Epithelial cell of proximal tubule (primary cell): Measurements from ENCODE around the gene SURF4. TPM values are rescaled to one million over a fixed set of nuclear protein-coding genes. Genes with fewer than 3 reads are reported as not detected.

ENCODE experiments used
- DNase-seq: peaks from one replicate; pipeline ENCODE4 v3.0.0-alpha.2; 2011; ENCODE audit warnings: low read depth
- H3K4me3 ChIP-seq: 2 replicates; pipeline ENCODE4 v1.5.1; 2011; ENCODE audit warnings: low read depth, mild to moderate bottlenecking, low read length
- total RNA-seq: library from RNA; depleted of rRNA; stranded (reverse); fragments of >200 nt; gene quantifications from 2 replicates; pipeline ENCODE4 v1.2.3, GENCODE V29; 2015
- TF ChIP-seq, protein P1 (sequence below): conservative IDR thresholded peaks from 2 replicates; pipeline ENCODE4 v1.5.1; 2012; ENCODE audit warnings: low read depth, mild to moderate bottlenecking, low read length

SURF4 gene
- total RNA-seq, 1 donor from 2014 or later, result 125 TPM

DNA sequence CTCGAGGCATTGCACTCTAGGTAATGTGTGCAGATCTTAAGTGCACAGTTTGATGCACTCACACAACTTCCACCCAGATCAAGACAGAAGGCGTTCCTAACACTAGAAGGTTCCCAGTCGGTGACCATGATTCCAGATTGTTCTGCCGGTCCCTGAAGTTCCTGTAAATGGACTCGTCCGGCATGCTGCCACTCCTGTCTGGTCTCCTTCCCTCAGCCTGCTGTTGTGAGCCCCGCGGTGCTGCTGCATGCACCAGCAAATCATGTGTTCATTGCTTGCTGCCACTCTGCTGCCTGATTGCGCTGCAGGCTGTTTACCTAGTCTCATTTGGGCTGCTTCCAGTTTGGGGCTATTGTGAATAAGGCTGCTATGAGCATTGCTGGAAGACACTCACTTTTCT is 11.8 kb upstream of the SURF4 start:
- no peak overlapping the region for H3K4me3 ChIP-seq
- TF ChIP-seq, protein P1, sequence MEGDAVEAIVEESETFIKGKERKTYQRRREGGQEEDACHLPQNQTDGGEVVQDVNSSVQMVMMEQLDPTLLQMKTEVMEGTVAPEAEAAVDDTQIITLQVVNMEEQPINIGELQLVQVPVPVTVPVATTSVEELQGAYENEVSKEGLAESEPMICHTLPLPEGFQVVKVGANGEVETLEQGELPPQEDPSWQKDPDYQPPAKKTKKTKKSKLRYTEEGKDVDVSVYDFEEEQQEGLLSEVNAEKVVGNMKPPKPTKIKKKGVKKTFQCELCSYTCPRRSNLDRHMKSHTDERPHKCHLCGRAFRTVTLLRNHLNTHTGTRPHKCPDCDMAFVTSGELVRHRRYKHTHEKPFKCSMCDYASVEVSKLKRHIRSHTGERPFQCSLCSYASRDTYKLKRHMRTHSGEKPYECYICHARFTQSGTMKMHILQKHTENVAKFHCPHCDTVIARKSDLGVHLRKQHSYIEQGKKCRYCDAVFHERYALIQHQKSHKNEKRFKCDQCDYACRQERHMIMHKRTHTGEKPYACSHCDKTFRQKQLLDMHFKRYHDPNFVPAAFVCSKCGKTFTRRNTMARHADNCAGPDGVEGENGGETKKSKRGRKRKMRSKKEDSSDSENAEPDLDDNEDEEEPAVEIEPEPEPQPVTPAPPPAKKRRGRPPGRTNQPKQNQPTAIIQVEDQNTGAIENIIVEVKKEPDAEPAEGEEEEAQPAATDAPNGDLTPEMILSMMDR, result no peak
- no peak for DNase-seq

DNA sequence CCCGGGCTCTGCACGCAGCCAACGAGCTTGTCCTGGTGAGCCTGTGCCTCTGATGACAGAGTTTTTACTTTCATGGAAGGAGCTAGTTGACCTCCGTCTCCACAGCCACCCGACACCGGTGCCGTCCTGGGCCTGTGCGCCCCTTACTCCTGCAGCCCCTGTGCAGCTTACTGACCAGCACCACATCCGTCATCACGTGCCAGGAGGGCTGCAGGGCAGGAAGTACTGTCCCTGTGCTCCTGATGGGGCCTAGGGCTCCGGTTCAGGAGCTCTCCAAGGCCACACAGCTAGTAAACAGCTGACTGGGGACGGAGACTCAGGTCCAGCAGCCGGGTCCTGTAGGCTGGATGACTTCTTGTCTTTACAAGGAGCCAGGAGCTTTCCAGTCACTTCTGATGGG is 10.5 kb upstream of the SURF4 start:
- H3K4me3 ChIP-seq, result no peak overlapping the region
- TF ChIP-seq, protein P1, result no peak
- DNase-seq, result no peak

DNA sequence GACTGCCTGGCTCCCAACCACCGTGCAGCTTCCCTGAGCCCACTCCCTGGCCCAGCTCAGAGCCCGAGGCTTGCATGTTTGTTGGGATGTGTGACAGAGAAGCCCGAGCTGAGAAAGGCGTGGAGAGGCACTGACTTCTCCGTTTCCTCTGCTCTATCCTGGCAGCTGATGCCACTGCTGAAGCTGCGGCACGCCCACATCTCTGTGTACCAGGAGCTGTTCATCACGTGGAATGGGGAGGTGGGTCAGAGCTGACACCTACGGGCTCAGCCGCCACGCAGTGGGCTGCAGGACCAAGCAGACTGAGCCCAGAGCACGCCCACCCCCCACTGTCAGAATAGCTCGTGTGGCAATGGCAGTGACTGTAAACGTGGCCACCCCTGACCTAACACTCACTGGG is 9.6 kb upstream of the SURF4 start:
- no peak for DNase-seq
- TF ChIP-seq, protein P1, result no peak

DNA sequence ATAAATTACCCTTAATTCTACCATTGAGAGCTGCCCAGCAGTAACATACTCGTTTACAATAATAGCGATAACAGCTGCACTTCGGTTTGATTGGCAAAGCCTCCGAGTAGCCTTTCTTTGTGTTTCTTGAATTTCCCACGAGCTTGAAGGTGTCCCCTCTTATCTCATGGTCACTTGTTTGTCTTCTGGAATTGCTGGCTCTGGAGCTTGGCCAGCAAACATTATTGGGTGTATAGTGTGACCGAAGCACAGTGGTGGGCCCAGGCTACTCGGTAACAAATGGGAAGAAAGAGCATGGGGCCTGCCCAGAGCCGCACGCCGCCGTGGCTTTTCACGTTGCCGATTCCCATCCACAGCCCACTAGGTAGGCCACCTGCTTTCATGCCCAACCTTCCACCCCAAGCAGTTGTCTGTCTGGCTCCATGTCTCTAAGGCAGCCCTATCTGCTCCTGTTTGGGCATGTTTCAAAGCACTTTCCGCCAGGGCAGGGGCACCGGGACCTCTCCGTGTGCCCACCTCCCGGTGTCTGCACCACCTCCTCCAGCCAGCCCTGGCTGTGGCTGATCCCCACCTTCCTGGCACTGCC is 9.0 kb upstream of the SURF4 start:
- TF ChIP-seq, protein P1, result no peak
- no peak for DNase-seq

More for the DNA sequence above, 9.6 kb upstream of the SURF4 start:
- no peak overlapping the region for H3K4me3 ChIP-seq

DNA sequence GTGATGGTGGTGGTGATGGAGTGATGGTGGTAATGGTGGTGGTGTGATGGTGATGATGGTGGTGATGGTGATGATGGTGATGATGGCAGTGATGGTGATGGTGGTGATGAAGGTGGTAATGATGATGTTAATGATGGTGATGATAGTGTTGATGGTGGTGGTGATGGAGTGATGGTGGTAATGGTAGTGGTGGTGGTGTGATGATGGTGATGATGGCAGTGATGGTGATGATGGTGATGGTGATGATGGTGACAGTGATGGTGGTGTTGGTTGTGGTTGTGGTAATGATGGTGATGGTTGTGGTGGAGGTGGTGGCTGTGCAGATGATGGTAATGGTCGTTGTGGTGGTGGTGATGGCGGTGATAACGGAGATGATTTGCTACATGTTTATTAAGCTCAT is 7.6 kb upstream of the SURF4 start:
- TF ChIP-seq, protein P1, result no peak
- DNase-seq, result no peak
- H3K4me3 ChIP-seq, result no peak overlapping the region

More for the DNA sequence above, 9.0 kb upstream of the SURF4 start:
- H3K4me3 ChIP-seq, result no peak overlapping the region

DNA sequence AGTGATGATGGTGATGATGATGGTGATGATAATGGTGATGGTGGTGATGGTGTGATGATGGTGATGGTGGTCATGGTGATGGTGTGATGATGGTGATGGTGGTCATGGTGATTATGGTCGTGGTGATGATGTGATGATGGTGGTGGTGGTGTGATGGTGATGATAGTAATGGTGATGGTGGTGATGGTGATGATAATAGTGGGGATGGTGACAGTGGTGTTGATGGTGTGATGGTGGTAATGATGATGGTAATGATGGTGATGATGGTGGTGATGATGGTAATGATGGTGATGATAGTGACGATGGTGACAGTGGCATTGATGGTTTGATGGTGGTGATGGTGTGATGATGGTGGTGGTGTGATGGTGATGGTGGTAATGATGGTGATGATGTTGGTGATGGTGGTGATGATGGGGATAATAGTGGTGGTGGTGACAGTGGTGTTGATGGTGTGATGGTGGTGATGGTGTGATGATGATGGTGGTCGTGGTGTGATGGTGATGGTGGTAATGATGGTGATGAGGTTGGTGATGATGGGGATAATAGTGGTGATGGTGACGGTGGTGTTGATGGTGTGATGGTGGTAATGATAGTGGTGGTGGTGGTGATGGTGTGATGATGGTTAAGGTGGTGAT is 6.8 kb upstream of the SURF4 start:
- TF ChIP-seq, protein P1, result no peak
- DNase-seq, result no peak
- no peak overlapping the region for H3K4me3 ChIP-seq

DNA sequence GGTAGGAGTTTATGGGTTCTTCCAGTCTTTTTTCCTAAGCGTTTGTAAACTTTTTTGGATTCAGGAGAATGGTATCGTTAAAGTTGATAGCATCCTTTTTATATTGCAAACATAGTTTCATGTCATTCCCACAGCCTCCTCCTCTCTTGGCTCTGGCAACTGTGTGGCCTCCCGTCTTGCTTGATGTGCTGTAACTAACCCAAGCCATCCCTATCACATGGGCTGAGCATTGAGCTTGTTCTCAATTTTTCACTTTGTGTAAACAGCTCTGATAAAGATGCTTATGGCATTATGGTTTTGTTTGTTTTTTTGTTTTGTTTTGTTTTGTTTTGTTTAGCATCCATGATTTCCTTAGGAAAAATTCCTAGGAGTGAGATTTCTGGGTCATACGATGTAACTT is 4.9 kb upstream of the SURF4 start:
- no peak overlapping the region for H3K4me3 ChIP-seq
- TF ChIP-seq, protein P1, result no peak
- DNase-seq, result no peak
